HG02973 (cell line): ENCODE measurements around the gene CABLES1.
A peak's percentile ranks its signal among the peaks of the same experiment; 100 is the strongest.

Experiments used
- ATAC-seq: cut with Tn5 transposase; IDR thresholded peaks from one replicate; pipeline ENCODE4 v1.9.1; 2021; ENCODE audit warnings: moderate library complexity; ENCODE audit not compliant: unreplicated experiment

Gene CABLES1

DNA sequence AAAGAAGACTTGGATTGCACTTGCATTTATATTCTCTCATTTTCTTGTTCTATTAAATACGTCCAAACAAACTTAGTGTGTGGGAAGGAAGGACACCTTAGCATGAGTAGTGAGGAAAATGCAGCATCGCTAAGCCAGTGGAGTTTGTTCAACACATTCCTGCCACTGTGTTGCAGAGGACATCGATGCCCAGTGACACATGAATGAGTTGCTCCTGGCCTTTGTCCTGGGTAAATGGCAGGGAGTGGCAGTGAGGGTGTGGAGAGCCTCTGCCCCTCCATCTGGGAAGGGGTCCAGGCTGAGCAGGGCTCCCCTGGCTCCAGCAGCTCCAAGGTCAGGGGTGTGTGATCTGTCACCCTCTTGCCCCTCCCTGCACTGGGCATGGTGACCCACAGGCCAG lies 75.9 kb downstream of the CABLES1 start:
- ATAC-seq, result no peak

DNA sequence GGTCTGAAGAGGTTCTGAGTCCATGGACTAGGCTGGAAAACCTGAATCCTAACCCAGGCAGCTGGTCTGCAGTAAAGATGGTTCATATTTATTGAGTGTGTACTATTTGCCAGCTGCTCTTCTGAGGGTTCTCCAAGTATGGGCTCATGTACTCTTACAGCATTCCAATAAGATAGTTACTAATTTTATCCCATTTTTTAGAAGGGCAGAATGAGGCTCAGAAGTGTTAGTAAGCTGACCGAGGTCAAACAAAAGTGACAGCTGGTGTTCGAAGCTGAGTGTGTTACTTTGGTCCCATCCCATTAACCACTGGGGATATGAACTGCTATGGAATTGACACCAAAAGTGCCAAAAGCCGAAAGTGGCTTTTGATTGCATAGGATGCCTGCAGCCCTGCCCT lies 76.9 kb downstream of the CABLES1 start:
- no peak for ATAC-seq

DNA sequence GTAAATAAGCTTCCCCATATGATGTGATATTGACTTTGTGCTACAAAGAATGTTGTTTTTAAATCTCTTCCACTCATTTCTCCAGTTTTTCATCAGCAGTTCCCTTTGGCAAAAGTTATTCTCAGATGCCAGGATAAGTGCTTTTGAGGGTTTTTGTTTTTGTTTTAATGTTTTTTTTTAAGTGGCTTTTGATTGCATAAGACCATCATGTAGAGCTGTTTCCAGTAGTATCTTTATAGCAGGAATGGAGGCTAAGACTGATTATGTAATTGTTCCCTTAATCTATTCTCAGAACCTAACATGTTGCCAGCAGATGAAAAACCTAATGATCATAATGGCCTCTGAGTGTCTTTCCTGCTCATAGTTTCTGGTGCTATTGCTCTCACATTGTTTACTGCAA lies 77.9 kb downstream of the CABLES1 start:
- no peak for ATAC-seq

DNA sequence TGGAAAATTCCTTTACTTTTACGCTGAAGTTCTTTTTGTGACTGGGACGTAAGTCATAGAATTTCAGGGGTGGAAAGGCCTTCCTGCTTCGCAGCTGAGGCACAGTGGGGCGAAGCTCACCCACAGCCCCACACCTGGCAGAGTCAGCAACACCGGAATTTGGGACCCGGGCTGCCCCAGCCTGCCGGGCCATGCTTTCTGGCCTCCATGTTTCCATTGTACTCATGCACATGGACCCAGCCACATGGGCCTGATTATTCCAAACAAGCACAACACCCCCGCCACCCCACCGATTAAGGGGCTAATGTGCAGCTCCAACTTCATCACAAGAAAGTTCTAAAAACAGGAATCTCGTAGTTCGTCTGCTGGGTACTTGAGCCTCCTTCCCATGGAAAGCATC lies 82.5 kb downstream of the CABLES1 start:
- ATAC-seq, result no peak

DNA sequence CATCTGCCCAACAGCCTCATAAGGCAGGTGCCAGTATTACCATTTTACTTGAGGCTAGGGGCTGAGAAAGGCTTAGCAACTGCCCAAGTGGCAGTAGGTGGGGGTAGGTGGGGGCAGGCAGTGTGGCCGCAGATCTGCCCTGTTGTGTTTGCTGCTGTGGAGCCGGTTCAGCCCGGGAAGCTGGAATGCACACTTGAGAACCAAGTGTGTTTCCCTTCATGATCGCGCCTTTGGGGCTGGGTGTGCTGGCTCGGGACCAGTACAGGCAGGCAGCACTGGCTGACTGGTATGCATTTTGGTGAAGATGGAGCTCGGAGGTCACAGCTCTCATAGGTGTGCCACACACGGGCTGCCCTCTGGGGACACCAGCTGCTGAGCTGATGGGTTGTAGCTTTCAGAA lies 85.1 kb downstream of the CABLES1 start:
- no peak for ATAC-seq

DNA sequence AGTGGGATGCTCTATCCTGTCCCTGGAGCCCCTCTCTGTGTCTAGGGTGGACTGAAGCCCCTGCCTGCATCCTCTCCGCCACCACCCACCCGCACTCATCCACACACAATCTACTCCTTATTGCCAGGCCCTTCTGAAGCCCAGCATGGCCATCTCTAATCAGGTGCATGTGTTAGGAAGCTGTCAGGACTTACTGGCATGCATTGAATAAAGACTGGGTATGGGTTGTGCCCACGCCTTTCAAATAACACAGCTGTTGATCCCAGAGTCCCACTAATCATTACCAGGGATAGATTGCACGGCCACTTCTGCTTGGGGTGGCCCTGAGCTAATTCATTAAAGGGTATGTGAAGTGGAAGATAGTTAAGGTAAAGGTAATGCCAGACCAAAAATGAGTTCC lies 88.4 kb downstream of the CABLES1 start:
- no peak for ATAC-seq

DNA sequence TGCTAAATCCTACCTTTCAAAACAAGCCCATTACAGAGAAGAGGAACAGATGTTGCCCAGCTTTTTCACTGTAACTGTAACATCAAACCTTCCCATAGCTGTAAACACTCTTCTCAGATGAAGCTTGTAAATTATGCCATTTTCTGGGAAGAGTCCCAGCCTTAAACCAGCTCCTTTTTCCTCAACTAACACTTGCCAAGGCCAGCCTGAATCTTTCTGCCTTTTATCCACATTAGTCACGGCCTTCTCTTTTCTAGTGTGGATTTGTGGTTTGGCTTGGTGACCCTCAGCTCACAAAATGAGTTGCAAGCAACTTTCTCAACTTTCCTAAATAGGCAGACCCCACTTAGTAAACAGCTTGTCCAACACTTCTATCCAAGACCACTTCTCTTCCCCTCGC lies 90.2 kb downstream of the CABLES1 start:
- no peak for ATAC-seq

DNA sequence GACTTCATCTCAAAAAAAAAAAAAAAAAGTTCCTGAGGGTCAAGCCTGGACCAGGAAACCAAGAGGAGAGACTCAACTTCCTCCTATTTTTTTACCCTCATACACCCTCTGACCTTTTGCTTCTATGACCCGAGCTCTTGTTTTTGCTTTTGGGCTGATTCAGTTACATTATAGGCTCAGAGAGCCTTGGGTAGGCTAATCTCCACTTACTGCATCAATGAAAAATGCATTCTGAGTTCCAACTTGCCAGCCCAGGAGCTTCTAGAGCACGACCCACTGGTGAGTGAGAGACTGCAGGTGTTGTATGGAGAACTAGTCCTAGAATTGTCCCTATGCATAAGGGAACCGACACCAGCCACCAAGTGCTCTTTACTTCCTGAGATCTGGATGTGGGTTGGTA lies 91.1 kb downstream of the CABLES1 start:
- ATAC-seq, result no peak

DNA sequence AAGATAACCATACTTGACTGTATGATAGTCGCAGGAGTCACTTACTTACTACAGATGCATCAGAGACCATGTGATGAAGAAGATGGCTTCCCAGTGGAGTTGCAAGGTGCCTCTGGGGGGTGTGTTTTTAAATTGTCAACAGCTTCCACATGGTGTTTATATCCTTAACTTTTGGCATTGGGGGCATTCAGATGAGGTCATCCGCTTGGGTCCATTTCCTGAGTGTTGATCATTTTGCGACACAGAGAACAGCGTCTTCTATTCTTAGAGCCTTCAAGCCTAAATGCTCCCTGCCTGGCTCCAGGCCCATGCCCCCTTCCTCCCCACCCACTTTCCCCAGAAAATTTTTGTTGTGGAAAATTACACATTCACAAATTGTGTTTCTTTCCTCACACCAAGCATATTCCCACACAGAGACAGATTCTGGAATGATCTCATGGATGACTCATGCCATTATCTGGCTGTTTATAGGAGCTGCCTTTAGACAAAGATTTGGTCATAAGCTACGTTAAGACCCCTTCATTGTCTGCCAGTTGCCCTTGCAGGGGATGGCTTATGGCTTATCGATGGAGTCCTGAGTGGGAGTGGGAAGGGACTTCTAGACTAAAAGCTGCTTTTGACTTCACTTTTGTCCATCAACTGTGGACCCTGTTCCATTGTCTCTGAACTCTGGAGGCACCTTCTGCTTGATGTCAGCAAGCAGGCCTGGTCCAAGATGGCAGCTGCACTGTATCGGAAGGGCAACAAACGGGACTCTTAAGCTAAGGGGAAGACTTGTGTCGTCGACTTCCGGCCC lies 91.8 kb downstream of the CABLES1 start:
- ATAC-seq, result no peak

DNA sequence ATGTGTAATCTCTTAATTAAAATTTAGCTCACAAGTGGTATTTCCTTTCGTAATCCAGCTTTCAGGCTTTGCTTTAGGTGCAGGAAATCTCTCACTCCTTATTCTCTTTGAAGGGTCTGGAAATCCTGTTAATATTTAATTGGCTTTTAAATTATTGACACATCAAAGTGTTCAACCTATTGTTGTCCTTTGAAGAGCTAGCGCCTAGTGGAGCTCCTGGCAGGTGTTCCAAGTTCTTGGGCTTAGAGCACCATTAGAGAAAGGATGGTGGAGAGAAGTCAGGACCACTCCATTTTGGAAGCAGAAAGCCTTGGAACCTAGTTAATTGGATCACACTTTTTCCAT lies 92.4 kb downstream of the CABLES1 start:
- no peak for ATAC-seq

DNA sequence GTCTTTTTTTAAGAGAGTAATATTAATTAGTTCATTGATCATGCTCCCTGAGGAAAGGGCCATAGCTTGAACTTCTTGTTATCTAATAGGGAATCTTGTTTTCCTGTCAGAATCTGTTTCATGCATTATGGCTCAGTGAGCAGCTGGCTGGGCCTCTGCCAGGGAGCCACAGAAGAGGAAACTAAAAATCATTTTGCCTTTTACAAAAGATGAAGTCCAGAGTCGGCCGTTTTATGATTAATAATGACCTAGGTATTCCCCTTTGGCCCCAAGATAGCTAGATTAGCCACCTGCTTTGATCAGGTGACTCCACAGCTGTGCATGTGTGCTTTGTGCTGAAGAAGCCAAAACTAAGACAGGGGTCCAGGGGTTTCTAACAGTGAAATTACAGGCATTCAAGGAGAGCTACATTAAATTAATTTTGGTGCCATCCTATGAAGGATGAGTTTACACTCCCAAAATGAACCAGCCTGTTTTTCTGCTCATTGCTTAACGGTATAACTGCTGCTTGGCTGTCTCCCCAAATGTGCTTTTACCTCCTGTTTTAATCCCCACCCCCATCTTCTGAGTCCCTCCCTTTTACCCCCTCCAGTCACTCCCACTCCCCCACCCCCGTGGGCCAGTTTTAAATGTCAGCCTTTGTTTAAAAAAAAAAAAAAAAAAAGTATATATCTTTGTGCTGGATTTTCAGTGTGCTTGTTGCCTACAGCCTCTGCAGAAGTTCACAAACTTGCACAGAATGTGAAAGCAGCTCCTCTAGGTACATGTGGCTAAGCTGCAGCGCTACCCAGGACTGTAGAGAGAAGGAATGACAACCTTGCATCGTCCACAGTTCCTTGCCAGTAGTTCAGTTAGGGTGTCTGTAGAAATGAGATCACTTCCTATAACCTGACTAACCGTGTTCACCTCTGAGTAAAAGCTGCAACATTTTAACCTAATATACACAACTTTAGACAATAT lies 93.1 kb downstream of the CABLES1 start:
- peak; percentile 32 for ATAC-seq

DNA sequence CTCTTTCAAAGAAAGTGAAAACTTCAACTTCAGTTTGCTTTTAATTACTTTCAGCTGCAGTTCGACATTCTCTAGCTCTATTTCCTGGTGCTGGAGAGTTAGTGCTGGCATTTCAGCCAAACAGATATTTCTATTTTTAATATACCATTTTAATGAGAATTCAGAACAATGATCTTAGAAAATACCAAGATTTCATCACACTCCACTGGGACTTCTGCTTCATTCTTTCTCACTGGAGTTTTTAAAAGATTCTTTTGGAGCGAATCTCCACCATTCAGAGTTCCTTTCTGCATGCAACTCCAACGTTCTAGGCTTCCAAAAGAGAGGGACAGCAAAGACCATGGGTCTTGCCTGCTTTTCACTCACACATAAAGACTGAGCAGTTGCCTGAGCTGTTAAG lies 94.2 kb downstream of the CABLES1 start:
- ATAC-seq, result no peak

DNA sequence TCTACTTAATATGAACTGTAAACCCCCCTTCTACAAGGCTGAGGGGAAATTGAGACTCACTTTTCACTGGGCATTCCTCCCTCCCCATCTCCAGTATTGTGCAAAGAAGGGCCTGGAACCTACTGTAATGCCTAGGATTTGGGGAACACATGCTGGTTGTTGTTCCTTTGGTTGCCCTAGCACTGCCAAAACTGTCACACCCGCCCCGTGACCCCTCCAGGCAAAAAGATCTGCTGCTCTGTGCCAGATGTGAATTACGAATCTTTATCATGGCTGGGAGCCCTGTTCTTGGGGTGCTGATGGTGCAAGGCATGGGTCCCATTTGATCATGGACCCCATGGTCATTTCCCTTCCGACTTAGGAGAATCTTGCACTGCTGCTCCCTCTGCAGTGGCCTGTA lies 95.4 kb downstream of the CABLES1 start:
- ATAC-seq, result no peak

DNA sequence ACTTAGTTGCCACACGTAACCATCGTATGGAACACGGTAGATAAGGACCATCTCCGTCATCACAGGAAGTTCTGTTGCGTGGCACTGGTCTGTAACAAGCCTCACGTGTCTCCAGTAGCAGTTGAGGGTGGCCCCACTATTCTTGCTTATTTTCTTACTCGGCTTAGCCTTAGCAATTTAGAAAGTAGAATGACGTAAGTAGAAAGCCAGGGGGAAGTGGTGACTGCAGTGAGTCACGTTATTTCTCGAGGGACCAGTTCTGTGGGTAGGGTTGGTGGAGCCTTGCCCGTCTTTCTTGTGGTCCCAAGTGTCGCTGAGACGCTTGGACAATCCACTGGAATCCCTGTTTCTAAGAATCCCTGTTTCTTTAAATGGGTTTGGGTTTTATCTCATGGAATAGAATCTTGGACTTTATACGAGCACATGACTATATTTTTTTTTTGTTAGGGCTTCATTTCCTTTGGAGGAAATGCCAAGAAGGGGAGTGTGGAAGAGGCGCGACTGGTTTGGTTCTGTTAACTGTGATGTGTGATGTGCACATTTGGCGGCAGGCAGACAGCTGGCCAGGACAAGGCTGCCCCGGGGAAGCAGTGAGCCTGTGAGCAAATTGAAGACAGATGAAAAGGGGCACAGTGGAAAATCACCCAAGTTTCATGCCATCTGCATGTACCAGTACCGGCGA lies 96.2 kb downstream of the CABLES1 start:
- peak; percentile 88 for ATAC-seq

DNA sequence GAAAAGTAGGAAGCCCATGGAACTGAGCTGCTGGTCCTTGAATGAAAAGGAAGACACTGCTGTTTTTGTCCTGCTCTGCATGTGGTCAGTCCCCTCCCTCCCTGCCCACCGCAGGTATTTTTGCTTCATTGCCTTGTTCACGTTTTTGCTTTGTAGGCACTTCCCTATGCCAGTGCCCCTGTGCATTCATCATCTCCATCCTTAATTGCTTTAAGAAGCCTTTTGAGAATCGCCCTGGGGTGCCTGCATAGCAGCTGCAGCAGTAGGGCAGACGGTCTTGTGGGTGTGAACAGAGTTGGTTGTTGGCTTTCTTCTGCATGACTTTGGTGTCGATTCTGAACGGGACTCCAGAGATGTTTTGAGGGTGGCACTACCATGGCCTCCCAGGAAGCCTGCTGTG lies 97.0 kb downstream of the CABLES1 start:
- no peak for ATAC-seq

DNA sequence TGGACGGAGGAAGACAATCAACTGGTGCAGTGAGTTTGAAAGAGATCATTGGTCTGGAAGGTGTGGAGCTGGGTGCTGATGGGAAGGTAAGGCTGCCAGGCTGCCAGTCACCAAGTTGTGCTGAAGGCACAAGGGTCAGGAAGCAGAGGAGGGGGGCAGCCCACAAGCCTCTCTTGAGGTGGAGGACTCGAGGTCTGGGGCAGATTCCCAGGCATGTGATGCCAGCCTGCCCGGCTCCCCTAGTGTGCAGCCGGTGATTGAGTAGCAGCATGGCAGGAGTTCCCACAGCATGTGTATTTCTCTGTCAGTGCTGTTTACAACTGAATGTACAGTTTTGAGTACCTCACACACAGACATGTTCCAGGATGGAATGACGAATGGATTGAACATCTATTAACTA lies 99.3 kb downstream of the CABLES1 start:
- ATAC-seq, result no peak

DNA sequence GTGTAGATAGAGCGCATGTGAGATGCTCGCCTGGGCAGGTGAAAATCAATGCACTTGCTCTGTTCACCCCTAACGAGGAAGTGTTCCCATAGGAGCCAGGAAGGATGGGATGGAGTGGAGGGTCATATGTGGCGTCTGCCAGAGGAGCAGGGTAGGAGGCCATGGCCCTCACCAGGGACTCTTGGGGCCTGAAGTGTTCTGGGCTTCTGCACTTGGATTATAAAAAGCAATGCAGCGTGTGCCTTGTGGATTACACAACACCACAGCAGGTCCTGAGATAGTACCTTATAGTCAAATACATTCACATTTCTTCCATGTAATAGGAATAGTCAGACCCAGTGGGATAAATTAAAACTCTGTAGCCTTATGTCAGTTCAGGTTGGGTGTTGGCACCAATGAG lies 100.1 kb downstream of the CABLES1 start:
- no peak for ATAC-seq

DNA sequence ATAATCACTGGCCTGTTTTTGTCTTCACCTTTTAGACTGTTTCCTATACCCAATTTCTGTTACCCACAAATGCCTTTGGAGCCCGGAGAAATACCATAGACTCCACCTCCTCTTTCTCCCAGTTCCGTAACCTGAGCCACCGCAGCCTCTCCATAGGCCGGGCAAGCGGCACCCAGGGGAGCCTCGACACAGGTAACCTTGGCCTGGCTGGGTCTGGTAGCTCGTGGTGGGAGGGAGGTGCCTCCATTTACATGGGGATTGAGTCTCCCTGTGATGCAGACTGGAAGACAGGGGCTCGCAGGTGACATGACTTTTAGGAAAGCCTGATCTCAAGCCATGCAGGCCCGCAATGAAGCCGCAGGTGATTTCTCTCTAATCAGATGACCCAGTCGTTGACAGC lies 100.6 kb downstream of the CABLES1 start:
- ATAC-seq, result no peak

DNA sequence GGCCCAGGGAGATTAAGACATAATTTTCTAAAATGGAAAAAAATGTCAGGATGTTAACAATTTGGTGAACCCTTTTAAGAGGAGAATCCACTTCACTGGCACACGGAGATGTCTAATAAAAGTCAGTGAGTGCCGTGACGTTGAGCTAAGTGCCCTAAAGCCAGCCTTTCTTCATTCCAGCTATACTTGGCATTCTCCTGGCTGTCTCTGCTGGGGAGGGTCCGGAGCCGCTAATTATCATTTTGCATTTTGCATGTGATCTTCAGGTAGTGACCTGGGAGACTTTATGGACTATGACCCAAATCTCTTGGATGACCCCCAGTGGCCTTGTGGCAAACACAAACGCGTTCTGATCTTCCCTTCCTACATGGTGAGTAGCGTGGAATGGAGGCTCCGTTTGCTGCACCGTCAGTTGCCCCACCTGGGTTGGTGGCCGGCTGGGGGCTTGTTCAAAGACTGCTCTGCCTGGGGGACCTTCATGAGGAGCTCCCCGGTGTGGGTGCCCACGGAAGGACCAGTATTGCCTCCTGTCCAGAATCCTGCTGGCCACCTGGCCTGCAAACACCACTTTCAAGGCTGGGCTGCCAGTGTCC lies 101.7 kb downstream of the CABLES1 start:
- ATAC-seq, result no peak

DNA sequence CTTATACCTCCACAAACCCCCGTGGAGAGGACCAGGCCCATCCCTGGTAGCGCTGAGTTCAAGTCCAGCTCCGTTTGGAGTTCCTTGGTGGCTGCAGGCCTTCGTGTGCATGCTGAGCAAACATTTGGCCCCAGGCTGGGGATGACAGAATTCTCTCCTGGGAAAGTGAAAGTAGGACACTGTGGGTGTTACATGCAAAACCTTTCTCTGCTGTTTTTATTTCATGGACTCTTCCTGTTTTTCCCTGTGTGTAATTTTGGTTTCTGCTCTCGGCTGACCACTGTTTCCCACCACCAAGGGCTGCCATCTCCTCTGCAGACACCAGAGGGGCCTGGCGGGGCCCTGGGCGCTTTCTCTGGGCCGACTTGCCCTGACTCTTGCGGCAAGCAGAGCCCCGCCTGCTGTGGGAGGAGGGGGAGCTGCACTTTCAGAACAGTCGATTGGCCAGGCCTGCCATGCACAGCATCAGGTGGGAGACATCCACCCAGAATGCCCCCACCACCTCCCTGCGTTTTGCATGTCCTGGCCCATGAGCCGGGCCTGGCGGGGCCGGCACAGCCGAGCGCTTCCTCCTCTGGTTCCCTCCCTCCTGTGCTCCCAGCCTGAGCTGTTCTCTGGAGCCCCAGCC lies 102.4 kb downstream of the CABLES1 start:
- peak; percentile 53 for ATAC-seq

DNA sequence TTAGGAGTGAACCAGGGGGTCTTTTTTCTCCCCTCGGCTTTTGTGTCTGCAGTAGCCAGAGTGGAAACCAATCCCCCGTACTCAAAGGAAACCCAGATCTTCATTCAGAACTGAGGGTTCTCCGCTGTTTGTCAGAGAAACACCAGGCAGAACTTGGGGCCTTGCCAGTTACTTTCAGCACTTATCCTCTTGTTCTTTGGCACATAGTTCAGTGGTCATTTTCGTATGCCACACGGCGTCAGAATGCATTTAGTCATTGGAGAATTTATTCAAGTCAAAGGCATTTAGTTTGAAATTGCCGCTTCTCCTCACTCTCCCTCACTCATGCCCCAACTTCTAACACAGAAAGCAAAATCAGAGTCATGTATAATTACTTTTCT lies 102.9 kb downstream of the CABLES1 start:
- no peak for ATAC-seq
